HAP-1 (cell line): Measurements from ENCODE around the gene BOLA3.
"Not testable (repeated sequence)": the region's sequence is repeated elsewhere in the genome, so short reads cannot be mapped to it uniquely, and the experiment has no call there.

Experiments
- DNase-seq, 2 experiments: peaks; one replicate each; pipeline ENCODE4 v3.0.0-alpha.2; 2016 to 2020; ENCODE audit warnings: low spot score in 2 of 2
- H3K27me3 ChIP-seq: fragments of 250-450 bp; sonication (Bioruptor Pico); 2 replicates; pipeline ENCODE4 v1.5.1; 2020; ENCODE audit warnings: low read depth, mild to moderate bottlenecking, moderate library complexity
- H3K36me3 ChIP-seq: fragments of 250-450 bp; sonication (Bioruptor Pico); replicated peaks from 2 replicates; pipeline ENCODE4 v1.5.1; 2020; ENCODE audit warnings: mild to moderate bottlenecking
- H3K4me1 ChIP-seq: fragments of 250-450 bp; sonication (Bioruptor Pico); 2 replicates; pipeline ENCODE4 v1.5.1; 2020; ENCODE audit warnings: mild to moderate bottlenecking
- H3K4me3 ChIP-seq: fragments of 250-450 bp; sonication (Bioruptor Pico); 2 replicates; pipeline ENCODE4 v1.5.1; 2020; ENCODE audit warnings: mild to moderate bottlenecking, moderate library complexity
- H3K9me3 ChIP-seq: fragments of 250-450 bp; sonication (Bioruptor Pico); 2 replicates; pipeline ENCODE4 v1.5.1; 2020; ENCODE audit warnings: mild to moderate bottlenecking, moderate library complexity
- in situ Hi-C: fragments of 300-500 bp; cut with MboI; formaldehyde crosslinking; loops from 3 replicates; pipeline ENCODE4 v1.14.3; 2020; ENCODE audit warnings: low sequenced_read_pairs, inconsistent platforms, mixed read lengths

Gene BOLA3

GRCh38 chr2:74091391-74091790 is 56.3 kb downstream of the BOLA3 start:
- no peaks in the 10 kb centered on the region for H3K4me1 ChIP-seq
- H3K9me3 ChIP-seq: no peaks in the 10 kb centered on the region
- H3K27me3 ChIP-seq: no peaks in the 10 kb centered on the region
- H3K4me3 ChIP-seq: no peak overlapping the region
- no peak for DNase-seq
- in situ Hi-C loops: no loop called here
- H3K36me3 ChIP-seq: peaks cover 39% of the 10 kb centered on the region

- H3K9me3 ChIP-seq: no peaks in the 10 kb centered on the region
- peaks cover 39% of the 10 kb centered on the region for H3K36me3 ChIP-seq
- in situ Hi-C loops: no loop called here
- no peaks in the 10 kb centered on the region for H3K27me3 ChIP-seq
- DNase-seq: no peak
- no peak overlapping the region for H3K4me3 ChIP-seq
- no peaks in the 10 kb centered on the region for H3K4me1 ChIP-seq
These were observed 57.6 kb downstream of the BOLA3 start for GRCh38 chr2:74089816-74090745.

GRCh38 chr2:74088676-74089075 is 59.0 kb downstream of the BOLA3 start:
- in situ Hi-C loops, H3K9me3 ChIP-seq, H3K4me1 ChIP-seq, H3K4me3 ChIP-seq, H3K27me3 ChIP-seq, DNase-seq: not testable (repeated sequence)
- H3K36me3 ChIP-seq: peaks cover 39% of the 10 kb centered on the region

- DNase-seq: no peak
- H3K9me3 ChIP-seq: no peaks in the 10 kb centered on the region
- H3K4me3 ChIP-seq: no peak overlapping the region
- no peaks in the 10 kb centered on the region for H3K4me1 ChIP-seq
- in situ Hi-C loops: no loop called here
- H3K27me3 ChIP-seq: no peaks in the 10 kb centered on the region
- H3K36me3 ChIP-seq: peaks cover 31% of the 10 kb centered on the region
These were observed 60.0 kb downstream of the BOLA3 start for GRCh38 chr2:74087696-74088095.

GRCh38 chr2:74086021-74086420 is 61.7 kb downstream of the BOLA3 start:
- in situ Hi-C loops: no loop called here
- peaks cover 24% of the 10 kb centered on the region for H3K36me3 ChIP-seq
- H3K9me3 ChIP-seq: no peaks in the 10 kb centered on the region
- no peak for DNase-seq
- H3K4me1 ChIP-seq: no peaks in the 10 kb centered on the region
- no peak overlapping the region for H3K4me3 ChIP-seq
- no peaks in the 10 kb centered on the region for H3K27me3 ChIP-seq
